ENCODE measurements around the gene CBFA2T2. TPM values are rescaled to one million over a fixed set of nuclear protein-coding genes. Genes with fewer than 3 reads are reported as not detected.
"Not testable (repeated sequence)": the region's sequence is repeated elsewhere in the genome, so short reads cannot be mapped to it uniquely, and the experiment has no call there.

CBFA2T2 gene
- total RNA-seq, 1 experiment from 2014 or later, result 6.7 TPM

- DNase-seq (ENCODE audit: low spot score), result no peak
Measured at GRCh38 chr20:33549229-33549999, 59.5 kb downstream of the CBFA2T2 start.

DNA sequence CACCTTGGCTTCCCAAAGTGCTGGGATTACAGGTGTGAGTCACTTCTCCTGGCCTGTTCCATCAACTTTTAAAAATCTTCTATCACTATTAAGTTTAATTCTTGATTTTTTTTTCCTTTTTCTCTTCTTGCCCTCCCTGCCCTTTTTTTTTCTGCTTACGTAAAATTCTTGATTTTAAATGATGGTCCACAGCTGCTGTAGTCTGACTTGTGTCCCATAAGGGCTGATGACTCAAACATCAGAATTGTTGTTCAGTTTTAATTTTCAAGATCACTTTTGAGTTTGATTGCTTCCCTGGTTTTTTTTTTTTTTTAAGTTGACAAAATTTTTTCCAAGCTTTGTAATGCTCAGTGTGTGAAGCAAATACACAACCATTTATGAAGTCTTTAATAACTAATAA lies 61.9 kb downstream of the CBFA2T2 start:
- DNase-seq (ENCODE audit: low spot score), result no peak

- DNase-seq (ENCODE audit: low spot score), result no peak
Measured at GRCh38 chr20:33552519-33552918, 62.6 kb downstream of the CBFA2T2 start.

DNA sequence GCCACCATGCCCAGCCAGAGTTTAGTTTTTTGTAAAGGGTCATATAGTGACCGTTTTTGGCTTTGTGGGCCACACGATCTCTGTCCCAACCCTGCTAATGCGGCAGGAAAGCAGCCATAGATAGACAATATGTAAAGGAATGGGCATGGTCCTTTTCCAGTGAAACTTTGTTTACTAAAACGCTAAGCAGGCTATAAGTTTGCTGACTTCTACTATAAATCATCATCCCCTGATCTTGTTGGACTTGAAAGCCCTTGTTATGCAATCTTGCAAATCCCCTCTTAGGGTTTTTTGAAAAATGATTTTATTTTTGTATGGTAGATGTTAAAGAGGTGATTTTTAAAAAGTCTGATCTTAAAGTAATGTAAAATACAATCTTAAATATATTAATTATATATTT lies 63.6 kb downstream of the CBFA2T2 start:
- DNase-seq (ENCODE audit: low spot score), result no peak

DNA sequence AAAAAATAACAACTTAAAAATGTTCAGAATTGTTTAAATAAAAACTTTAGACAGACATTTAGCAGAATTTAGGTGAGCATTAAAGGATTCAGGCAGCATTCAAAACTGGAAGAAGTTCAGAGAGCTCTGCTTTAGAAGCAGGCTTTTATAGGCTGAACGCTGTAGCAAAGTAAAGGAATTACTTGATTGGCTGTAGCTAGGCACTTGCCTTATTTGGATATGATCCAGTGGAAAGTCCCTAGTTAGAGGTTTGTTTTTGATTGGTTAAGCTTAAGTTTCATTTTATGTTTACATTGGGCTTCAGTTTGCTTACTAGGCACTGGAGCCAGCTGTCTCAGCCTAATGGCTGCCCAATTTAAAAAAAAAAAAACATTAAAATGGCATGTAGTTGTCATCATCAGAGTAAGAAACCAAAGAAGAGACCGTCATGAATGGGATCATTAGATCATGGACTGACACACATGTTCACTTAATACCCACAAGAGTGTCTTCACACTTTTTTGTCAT lies 65.1 kb downstream of the CBFA2T2 start:
- DNase-seq (ENCODE audit: low spot score), result peak; percentile 98

DNA sequence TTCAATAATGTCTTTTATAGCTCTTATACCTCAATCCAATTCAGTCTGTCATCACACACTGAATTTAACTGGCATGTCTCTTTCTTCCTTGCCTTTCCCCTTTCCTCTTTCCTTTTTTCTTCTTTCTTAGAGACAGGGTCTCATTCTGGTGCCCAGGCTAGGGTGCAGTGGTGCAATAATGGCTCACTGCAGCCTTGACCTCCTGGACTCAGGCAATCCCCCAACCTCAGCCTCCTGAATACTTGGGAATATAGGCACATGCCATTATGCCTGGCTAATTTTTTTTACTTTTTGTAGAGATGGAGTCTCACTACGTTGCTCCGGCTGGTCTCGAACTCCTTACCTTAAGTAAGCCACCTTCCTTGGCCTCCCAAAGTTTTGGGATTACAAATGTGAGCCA lies 65.9 kb downstream of the CBFA2T2 start:
- DNase-seq (ENCODE audit: low spot score), result no peak

GRCh38 chr20:33556246-33556645 lies 66.3 kb downstream of the CBFA2T2 start:
- DNase-seq (ENCODE audit: low spot score), result no peak

GRCh38 chr20:33558348-33559144 lies 68.7 kb downstream of the CBFA2T2 start:
- DNase-seq (ENCODE audit: low spot score), result no peak

DNA sequence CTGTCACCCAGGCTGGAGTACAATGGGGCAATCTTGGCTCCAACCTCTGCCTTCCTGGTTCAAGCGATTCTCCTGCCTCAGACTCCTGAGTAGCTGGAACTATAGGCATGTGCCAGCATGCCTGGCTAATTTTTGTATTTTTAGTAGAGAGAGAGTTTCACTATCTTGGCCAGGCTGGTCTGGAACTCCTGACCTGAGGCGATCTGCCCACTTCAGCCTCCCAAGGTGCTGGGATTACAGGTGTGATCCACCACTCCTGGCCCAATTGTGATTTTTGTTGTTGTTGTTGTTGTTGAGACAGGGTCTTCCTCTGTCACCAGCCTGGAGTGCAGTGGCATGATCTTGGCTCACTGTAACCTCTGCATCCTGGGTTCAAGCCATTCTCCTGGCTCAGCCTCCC lies 69.3 kb downstream of the CBFA2T2 start:
- DNase-seq (ENCODE audit: low spot score), result no peak

GRCh38 chr20:33560026-33560425 lies 70.1 kb downstream of the CBFA2T2 start:
- no peak for DNase-seq (ENCODE audit: low spot score)

GRCh38 chr20:33561053-33561452 lies 71.2 kb downstream of the CBFA2T2 start:
- DNase-seq (ENCODE audit: low spot score), result not testable (repeated sequence)

- peak; percentile 78 for DNase-seq (ENCODE audit: low spot score)
Measured at GRCh38 chr20:33561692-33562601, 72.1 kb downstream of the CBFA2T2 start.

- no peak for DNase-seq (ENCODE audit: low spot score)
Measured at GRCh38 chr20:33563788-33564187, 73.9 kb downstream of the CBFA2T2 start.

DNA sequence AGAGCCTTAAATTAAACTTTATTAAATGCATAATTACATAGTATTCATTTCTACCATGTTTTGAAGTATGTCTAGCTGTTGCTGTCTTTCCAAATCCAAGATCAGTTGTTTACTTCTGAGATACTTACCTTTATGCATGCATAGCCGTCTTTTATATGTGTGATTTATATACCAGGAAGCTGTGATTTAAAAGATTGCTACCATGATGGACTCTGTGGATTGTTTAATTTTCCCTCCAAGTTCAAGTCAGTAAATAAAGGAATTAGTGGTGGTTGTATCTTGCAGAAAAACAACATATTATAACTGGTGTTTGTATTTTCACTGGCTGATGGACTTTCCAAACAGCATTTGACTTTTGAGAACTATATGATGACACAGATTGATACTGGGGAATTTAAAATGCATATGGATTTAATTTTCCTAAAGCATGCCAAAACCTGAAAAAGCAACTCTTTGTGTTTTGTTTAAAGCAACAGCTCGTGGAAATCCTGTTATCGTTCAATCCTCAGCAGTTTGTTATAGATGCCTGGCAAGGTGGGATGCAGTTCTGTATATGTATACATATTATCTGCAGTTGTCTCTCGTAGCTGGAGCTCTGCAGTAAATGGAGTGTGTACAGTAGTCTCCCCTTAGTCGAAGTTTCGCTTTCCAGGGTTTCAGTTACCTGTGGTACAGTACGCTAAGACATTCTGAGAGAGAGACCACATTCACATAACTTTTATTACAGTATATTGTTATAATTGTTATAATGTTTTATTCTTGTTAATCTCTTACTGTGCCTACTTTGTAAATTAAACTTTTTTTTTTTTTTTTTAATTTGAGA lies 77.1 kb downstream of the CBFA2T2 start:
- DNase-seq (ENCODE audit: low spot score), result no peak

- DNase-seq (ENCODE audit: low spot score), result no peak
Measured at GRCh38 chr20:33567949-33568348, 78.1 kb downstream of the CBFA2T2 start.

DNA sequence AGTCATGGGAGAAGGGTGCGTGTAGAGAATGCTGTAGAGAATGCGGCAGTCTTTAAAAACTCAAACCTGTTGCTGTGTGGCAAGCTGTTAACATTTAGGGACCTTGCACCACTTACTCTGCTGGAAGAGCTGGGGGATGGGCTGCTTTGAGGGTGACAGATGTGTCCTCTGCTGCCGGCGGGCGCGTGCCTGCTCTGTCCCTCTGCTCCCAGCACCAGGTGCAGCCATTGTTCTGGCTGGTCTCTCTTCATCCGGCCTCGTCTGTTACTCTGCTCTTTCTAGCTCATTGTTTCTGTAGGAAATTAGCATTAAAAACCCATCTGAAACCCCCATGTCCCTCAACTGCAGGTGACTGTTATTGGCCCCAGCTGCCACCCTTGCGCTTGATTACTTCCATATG lies 78.5 kb downstream of the CBFA2T2 start:
- no peak for DNase-seq (ENCODE audit: low spot score)

DNA sequence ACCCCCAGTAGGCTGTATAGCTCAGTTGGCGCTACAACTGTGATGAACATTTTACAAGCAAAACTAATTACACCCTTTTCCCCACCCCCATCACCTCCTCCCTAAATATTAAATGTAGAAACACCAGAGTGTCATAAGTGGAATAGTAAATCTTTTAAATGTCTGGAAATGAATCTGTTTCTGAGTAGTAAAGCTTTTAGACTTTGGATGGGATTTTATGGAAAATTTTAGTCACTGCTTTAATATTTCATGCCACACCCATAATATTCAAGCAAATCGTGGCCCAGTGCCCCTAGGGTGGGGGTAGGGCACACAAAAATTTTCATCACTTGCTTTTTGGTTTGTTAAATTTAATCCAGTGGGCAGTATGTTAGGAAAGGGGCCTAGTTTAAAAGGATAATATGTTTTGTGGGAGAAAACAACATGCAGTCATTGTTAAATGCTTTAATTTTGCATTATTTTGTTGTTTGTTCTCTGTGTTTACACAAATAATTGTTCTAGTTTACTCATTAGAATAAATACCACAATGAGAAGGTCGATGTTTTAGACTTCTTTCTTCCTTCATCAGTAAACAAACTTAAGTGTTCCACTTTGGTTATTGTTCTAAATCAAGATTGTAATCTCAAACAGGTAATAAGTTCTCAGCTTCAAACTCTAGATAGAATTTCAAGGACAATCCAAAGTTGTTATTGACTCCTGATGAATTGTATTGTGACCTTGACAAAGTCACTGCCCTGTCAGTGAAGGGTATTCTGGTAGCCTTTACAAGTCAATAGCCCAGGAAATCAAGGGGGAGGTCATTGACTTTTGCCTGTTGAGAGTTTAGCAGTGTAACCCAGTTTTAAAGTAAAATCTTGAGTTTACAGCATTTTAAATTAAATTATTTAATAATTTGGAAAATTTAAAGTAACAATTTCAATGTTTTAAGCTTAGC lies 79.2 kb downstream of the CBFA2T2 start:
- no peak for DNase-seq (ENCODE audit: low spot score)

GRCh38 chr20:33569802-33570391 lies 80.0 kb downstream of the CBFA2T2 start:
- no peak for DNase-seq (ENCODE audit: low spot score)

GRCh38 chr20:33570743-33571142 lies 80.8 kb downstream of the CBFA2T2 start:
- no peak for DNase-seq (ENCODE audit: low spot score)

All from A172 (cell line).